Measurements from ENCODE around the gene MAP1LC3C.

The MAP1LC3C gene

GRCh38 chr1:241999026-241999425 is at the start of gene MAP1LC3C:
TSS of gene MAP1LC3C (minus strand) at chr1:241999098. CDS start at chr1:241999008, 90 bp downstream.
- no peak for DNase-seq (ENCODE audit: low read depth in 1 of 2, low spot score in 1 of 2)

GRCh38 chr1:242043165-242043564 is 44.3 kb upstream of the MAP1LC3C start:
- DNase-seq (ENCODE audit: low read depth in 1 of 2, low spot score in 1 of 2): no peak

- DNase-seq (ENCODE audit: low read depth in 1 of 2, low spot score in 1 of 2): no peak
Measured at GRCh38 chr1:242034392-242034791, 35.5 kb upstream of the MAP1LC3C start.

GRCh38 chr1:242033447-242033846 is 34.5 kb upstream of the MAP1LC3C start:
- no peak for DNase-seq (ENCODE audit: low read depth in 1 of 2, low spot score in 1 of 2)

- no peak for DNase-seq (ENCODE audit: low read depth in 1 of 2, low spot score in 1 of 2)
Measured at GRCh38 chr1:242030071-242030470, 31.2 kb upstream of the MAP1LC3C start.

- no peak for DNase-seq (ENCODE audit: low read depth in 1 of 2, low spot score in 1 of 2)
Measured at GRCh38 chr1:242025681-242026080, 26.8 kb upstream of the MAP1LC3C start.

GRCh38 chr1:242023805-242024204 is 24.9 kb upstream of the MAP1LC3C start:
- no peak for DNase-seq (ENCODE audit: low read depth in 1 of 2, low spot score in 1 of 2)

- no peak for DNase-seq (ENCODE audit: low read depth in 1 of 2, low spot score in 1 of 2)
Measured at GRCh38 chr1:242019018-242019417, 20.1 kb upstream of the MAP1LC3C start.

- DNase-seq (ENCODE audit: low read depth in 1 of 2, low spot score in 1 of 2): no peak
Measured at GRCh38 chr1:242017580-242018233, 18.8 kb upstream of the MAP1LC3C start.

GRCh38 chr1:242016479-242016878 is 17.6 kb upstream of the MAP1LC3C start:
- DNase-seq (ENCODE audit: low read depth in 1 of 2, low spot score in 1 of 2): no peak

GRCh38 chr1:242011894-242012660 is 13.2 kb upstream of the MAP1LC3C start:
- DNase-seq (ENCODE audit: low read depth in 1 of 2, low spot score in 1 of 2): no peak

GRCh38 chr1:242008826-242009495 is 10.1 kb upstream of the MAP1LC3C start:
- no peak for DNase-seq (ENCODE audit: low read depth in 1 of 2, low spot score in 1 of 2)

- DNase-seq (ENCODE audit: low read depth in 1 of 2, low spot score in 1 of 2): no peak
Measured at GRCh38 chr1:242006976-242007375, 8.1 kb upstream of the MAP1LC3C start.

GRCh38 chr1:242005866-242006535 is 7.1 kb upstream of the MAP1LC3C start:
- no peak for DNase-seq (ENCODE audit: low read depth in 1 of 2, low spot score in 1 of 2)

GRCh38 chr1:242004751-242005495 is 6.0 kb upstream of the MAP1LC3C start:
- DNase-seq (ENCODE audit: low read depth in 1 of 2, low spot score in 1 of 2): no peak

GRCh38 chr1:242002510-242002909 is 3.6 kb upstream of the MAP1LC3C start:
- no peak for DNase-seq (ENCODE audit: low read depth in 1 of 2, low spot score in 1 of 2)

GRCh38 chr1:242002072-242002471 is 3.2 kb upstream of the MAP1LC3C start:
- no peak for DNase-seq (ENCODE audit: low read depth in 1 of 2, low spot score in 1 of 2)

GRCh38 chr1:242000434-242000833 is 1.5 kb upstream of the MAP1LC3C start:
- no peak for DNase-seq (ENCODE audit: low read depth in 1 of 2, low spot score in 1 of 2)

GRCh38 chr1:241998412-241998921 is 431 bp downstream of the MAP1LC3C start:
- peak; percentile 2 to 36 for DNase-seq (ENCODE audit: low read depth in 1 of 2, low spot score in 1 of 2)

GRCh38 chr1:241997401-241997998 is 1.4 kb downstream of the MAP1LC3C start:
- DNase-seq (ENCODE audit: low read depth in 1 of 2, low spot score in 1 of 2): no peak
